GM12864 (cell line): ENCODE data around the gene KAZALD1.
"Not testable (repeated sequence)": the region's sequence is repeated elsewhere in the genome, so short reads cannot be mapped to it uniquely, and the experiment has no call there.

Experiments
- DNase-seq: peaks from one replicate; pipeline ENCODE4 v3.0.0-alpha.2; 2011; ENCODE audit warnings: low read depth
- H3K4me3 ChIP-seq: 2 replicates; pipeline ENCODE4 v1.5.1; 2011; ENCODE audit warnings: mild to moderate bottlenecking, low read depth, low read length, control low read depth
- TF ChIP-seq, protein P1 (sequence below): IDR thresholded peaks from 2 replicates; pipeline ENCODE4 v1.5.1; 2011; ENCODE audit warnings: low read depth, mild to moderate bottlenecking, moderate library complexity, low read length, control low read depth, inconsistent platforms; ENCODE audit errors: missing control alignments

The KAZALD1 gene

DNA sequence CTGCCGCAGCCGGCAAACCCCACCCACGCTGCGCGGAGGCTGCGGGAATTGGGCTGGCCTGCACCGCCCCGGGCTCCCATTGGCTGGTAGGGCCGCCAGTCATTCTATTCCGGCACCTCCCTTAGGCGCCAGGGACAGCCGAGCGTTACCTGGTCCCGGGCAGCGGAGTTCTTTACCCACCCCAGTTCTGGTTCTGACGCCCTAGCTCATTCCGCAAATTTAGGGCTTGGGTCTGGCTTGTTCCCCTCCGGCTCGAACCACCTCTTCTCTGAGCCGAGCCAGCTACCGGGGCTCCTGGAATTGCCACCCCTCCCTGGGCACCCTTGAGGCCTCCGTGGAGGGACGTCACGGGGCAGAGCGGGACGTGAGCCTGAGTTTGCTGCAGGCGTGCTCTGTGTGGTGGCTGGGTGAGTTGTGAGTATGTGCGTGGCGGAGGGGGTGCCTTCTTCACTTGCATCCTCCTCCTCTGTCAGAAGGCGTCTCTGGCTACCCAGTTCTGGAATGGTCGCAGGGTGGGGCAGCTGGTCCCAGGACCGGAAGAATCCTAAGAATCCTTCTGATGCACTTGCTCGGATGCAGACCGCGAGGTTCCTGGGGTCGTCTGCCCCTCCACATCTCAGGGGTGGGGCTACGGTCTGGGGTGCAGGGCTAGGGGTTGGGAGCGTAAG, 30.5 kb upstream of the KAZALD1 start, which contains the start of the genes PDZD7 and SFXN3:
Gene PDZD7, minus strand, starts transcription at position 2 of the 668 bp plus-strand sequence. CDS start 910 bp downstream, outside the sequence.
Gene SFXN3, plus strand, starts transcription at position 107 of the 668 bp plus-strand sequence. CDS start 3,461 bp downstream, outside the sequence.
- peak within 1 kb of the TSS; percentile 44 for H3K4me3 ChIP-seq
- DNase-seq = peak; percentile 80
- TF ChIP-seq, protein P1, sequence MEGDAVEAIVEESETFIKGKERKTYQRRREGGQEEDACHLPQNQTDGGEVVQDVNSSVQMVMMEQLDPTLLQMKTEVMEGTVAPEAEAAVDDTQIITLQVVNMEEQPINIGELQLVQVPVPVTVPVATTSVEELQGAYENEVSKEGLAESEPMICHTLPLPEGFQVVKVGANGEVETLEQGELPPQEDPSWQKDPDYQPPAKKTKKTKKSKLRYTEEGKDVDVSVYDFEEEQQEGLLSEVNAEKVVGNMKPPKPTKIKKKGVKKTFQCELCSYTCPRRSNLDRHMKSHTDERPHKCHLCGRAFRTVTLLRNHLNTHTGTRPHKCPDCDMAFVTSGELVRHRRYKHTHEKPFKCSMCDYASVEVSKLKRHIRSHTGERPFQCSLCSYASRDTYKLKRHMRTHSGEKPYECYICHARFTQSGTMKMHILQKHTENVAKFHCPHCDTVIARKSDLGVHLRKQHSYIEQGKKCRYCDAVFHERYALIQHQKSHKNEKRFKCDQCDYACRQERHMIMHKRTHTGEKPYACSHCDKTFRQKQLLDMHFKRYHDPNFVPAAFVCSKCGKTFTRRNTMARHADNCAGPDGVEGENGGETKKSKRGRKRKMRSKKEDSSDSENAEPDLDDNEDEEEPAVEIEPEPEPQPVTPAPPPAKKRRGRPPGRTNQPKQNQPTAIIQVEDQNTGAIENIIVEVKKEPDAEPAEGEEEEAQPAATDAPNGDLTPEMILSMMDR = no peak

DNA sequence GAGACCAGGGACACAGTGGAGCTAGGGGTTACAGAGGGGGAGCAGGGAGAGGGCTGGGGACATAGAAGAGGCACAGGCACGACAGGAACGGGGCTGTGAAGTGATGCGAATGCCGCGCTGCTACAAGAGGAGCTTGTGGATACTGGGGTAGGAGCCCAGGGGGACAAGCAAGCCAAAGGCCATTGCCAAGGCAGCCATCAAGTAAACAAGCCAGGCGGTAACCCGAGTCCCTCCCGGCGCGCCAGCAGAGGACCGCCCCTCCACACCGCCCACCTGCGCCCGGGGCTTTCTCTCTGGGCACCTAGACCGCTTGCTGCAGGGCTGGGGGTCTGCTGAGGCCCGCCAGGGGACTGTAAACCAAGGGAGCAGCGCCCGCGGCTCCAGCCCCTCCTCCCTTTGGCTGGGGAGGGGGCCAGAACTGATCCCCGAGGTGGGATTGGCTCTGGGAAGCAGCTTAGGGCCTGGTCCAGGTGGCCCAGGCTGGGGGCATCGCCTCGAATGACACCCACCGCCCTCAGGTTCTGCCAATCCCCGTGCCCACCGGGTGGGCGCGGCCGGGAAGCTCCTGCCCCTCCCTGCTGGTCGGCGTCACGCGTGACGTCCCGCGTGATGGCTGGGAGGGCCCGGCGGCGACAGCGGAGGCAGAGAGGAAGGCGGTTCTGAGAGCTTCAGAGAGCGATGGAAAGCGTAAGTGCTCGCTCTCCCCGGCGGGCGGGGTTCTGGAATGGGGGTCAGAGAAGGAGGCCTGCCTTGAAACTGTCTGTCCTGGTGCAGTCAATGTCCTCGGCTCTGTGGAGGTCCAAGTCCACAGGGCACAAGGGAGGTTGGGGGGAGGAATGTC, 29.8 kb upstream of the KAZALD1 start:
- peak overlapping the region; percentile 44 for H3K4me3 ChIP-seq
- TF ChIP-seq, protein P1 = no peak
- DNase-seq = no peak

DNA sequence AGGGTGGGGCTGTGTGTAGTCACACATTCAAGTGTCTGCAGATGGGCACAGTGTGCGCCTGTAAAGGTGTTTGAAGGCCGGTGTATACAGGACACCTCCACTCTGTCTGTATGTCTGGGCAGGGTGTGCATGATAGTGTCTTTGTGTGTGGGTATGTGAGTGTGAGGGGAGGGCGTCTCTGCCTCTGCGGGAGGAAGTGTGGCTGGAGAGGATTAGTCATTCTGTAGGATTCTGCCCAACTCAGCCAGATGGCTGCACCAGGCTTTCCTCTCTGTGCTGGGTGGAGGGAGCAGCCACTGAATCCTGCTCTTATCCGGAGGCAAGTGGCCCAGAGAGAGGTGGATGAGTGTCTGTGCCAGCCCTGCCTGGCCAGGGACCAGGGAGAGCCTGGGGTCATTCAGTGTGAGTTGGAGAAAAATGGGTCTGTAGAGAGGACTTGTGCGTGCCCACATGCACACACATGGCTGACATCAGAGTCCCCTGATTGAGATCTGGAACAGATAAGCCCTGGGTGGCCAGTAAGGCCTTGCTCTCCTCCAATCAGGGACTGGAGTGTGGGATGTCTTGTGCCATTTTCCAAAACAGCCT, 29.1 kb upstream of the KAZALD1 start:
- no peak for DNase-seq
- TF ChIP-seq, protein P1 = no peak
- peak overlapping the region; percentile 44 for H3K4me3 ChIP-seq

DNA sequence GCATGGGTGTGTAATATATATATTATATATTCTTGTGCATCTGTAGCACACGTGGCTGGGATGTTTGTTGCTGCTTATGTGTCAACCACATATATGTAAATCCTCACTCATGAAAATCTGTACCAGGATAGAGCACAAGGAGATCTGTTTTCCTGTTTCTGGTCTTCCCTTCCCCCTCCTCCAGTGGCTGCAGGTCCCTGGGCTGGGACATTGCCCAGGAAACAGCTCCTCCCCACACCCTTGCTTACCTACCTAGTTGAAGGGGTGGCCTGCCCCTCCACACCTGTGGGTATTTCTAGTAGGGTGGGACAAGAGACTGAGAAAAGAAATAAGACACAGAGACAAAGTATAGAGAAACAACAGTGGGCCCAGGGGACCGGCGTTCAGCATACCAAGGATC, 28.5 kb upstream of the KAZALD1 start:
- DNase-seq = no peak
- H3K4me3 ChIP-seq = no peak overlapping the region
- TF ChIP-seq, protein P1 = no peak

DNA sequence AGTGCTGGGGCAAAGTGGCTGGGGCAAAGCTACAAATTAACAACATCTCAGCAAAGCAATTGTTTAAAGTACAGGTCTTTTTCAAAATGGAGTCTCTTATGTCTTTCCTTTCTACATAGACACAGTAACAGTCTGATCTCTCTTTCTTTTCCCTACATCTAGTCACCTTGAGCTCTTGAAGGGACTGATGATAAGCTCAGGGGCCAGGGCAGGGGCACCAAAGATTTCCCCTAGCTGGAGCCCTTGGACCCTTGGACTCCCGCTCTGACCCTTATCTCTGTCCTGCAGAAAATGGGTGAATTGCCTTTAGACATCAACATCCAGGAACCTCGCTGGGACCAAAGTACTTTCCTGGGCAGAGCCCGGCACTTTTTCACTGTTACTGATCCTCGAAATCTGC, 27.4 kb upstream of the KAZALD1 start:
- DNase-seq, H3K4me3 ChIP-seq: not testable (repeated sequence)

DNA sequence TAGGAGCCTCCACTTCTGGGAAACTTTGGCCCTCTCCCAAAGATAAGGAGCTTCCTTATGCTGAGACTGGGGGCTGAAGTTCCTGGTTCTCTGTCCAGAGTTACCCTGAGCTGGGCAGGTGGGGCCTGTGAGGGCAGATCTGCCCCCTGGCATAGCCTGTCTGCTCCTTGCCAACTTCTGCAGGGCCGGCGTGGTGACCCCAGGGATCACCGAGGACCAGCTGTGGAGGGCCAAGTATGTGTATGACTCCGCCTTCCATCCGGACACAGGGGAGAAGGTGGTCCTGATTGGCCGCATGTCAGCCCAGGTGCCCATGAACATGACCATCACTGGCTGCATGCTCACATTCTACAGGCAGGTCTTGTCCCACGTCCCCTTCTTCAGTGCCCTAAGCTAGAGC, 26.5 kb upstream of the KAZALD1 start:
- DNase-seq = no peak
- H3K4me3 ChIP-seq = no peak overlapping the region
- TF ChIP-seq, protein P1 = no peak
